Spleen (tissue), 11 donors: ENCODE results near the gene SPR. TPM values are rescaled to one million over a fixed set of nuclear protein-coding genes. Genes with fewer than 3 reads are reported as not detected.

Experiments
- DNase-seq: peaks from one replicate; pipeline ENCODE4 v3.0.0-alpha.2; 2020
- H3K27ac ChIP-seq, 8 donors: fragments of 200-600 bp; sonication (generic) in 7 of 8; 1 replicate in 4 of 8; 2 replicates in 4 of 8; pipeline versions ENCODE4 v1.5.0 to v1.8.0; 2016 to 2021; ENCODE audit warnings: inconsistent platforms in 4 of 8, mild to moderate bottlenecking in 4 of 8, moderate library complexity in 1 of 8
- H3K27me3 ChIP-seq, 7 donors: fragments of 200-600 bp; sonication (generic) in 6 of 7; replicated peaks in 1 of 7; 1 replicate in 4 of 7; 2 replicates in 3 of 7; pipeline versions ENCODE4 v1.5.0 to v1.8.0; 2016 to 2021; ENCODE audit warnings: inconsistent platforms in 3 of 7, mild to moderate bottlenecking in 1 of 7
- H3K36me3 ChIP-seq, 6 donors: fragments of 200-600 bp; sonication (generic) in 5 of 6; 1 replicate in 4 of 6; 2 replicates in 2 of 6; pipeline versions ENCODE4 v1.5.0 to v1.8.0; 2016 to 2021; ENCODE audit warnings: inconsistent platforms in 2 of 6
- H3K4me1 ChIP-seq, 6 donors: fragments of 200-600 bp; sonication (generic) in 5 of 6; 1 replicate in 3 of 6; 2 replicates in 3 of 6; pipeline versions ENCODE4 v1.5.0 to v1.8.0; 2016 to 2021; ENCODE audit warnings: inconsistent platforms in 3 of 6
- H3K4me3 ChIP-seq, 8 donors: fragments of 200-600 bp; sonication (generic) in 7 of 8; 1 replicate in 4 of 8; 2 replicates in 4 of 8; pipeline versions ENCODE4 v1.5.0 to v1.8.0; 2016 to 2021; ENCODE audit warnings: inconsistent platforms in 4 of 8, mild to moderate bottlenecking in 4 of 8, moderate library complexity in 2 of 8
- H3K9me3 ChIP-seq, 8 donors: fragments of 200-600 bp; sonication (generic) in 7 of 8; 1 replicate in 4 of 8; 2 replicates in 4 of 8; pipeline versions ENCODE4 v1.5.0 to v1.8.0; 2016 to 2021; ENCODE audit warnings: inconsistent platforms in 4 of 8
- POLR2A ChIP-seq, 3 donors: fragments of 450-650 bp; IDR thresholded peaks; one replicate each; pipeline ENCODE4 v1.5.1; 2017; ENCODE audit warnings: antibody characterized with exemption in 3 of 3, mild to moderate bottlenecking in 1 of 3
- POLR2AphosphoS5 ChIP-seq, 3 donors: sonication (generic); formaldehyde crosslinking; IDR thresholded peaks; one replicate each; pipeline ENCODE4 v1.5.1; 2017; ENCODE audit warnings: antibody characterized with exemption in 3 of 3
- WGBS, 5 donors: extraction: QIAGEN DNeasy Blood & Tissue Kit in 3 of 5; methylation state at CpG; one replicate each; pipeline versions ENCODE4 v1.1.5 to v1.1.7; 2013 to 2018; 5-methylcytosine and 5-hydroxymethylcytosine counted together
- intact Hi-C: fragments of 100-400 bp; cut with DNase I; formaldehyde crosslinking; loops from one replicate; pipeline ENCODE4 v1.15.0; 2023; ENCODE audit warnings: low total_unique reads
- polyA plus RNA-seq, 3 donors: library from polyadenylated mRNA; stranded (reverse); fragments of 200-250 nt; gene quantifications; one replicate each; pipeline ENCODE4 v1.2.1, GENCODE V29; 2013
- total RNA-seq, 7 donors: library from RNA; depleted of rRNA in 3 of 7; stranded (reverse); fragments of >200 nt in 3 of 7; fragmentation: NEBNext Ultra II Directional in 4 of 7; extraction: Animal tissue kit (Norgen Biotek cat#: 25700) in 4 of 7; gene quantifications; one replicate each; pipeline versions ENCODE4 v1.1.0 to v1.2.1, GENCODE V29; 2016 to 2021
- TF ChIP-seq, protein P1 (sequence below), 11 experiments: fragments of 200-600 bp in 7 of 11; fragments of 450-650 bp in 4 of 11; sonication (generic) in 4 of 11; IDR thresholded peaks in 8 of 11; conservative IDR thresholded peaks in 3 of 11; 1 replicate in 7 of 11; 2 replicates in 4 of 11; pipeline versions ENCODE4 v1.4.0 to v1.8.0; 2016 to 2021; ENCODE audit warnings: antibody characterized with exemption in 11 of 11, inconsistent platforms in 4 of 11, mild to moderate bottlenecking in 1 of 11
- donor health status: healthy with polysubstance abuse.
- donor health status: DM: no; HTN: no; CAD: no; lungs with moderate emphysema.
- donor health status: DM: no; HTN: no; CAD: no.
- donor health status: Bipolar disorder and iron deficiency.
- donor health status: healthy.
- donor health status: DM: no; HTN: no; CAD: no.
- donor health status: DM: yes; HTN: yes; CAD: no.

The SPR gene
- total and polyA plus RNA-seq, 10 donors, result 3.9 to 22.6 (median 9.8) TPM

DNA sequence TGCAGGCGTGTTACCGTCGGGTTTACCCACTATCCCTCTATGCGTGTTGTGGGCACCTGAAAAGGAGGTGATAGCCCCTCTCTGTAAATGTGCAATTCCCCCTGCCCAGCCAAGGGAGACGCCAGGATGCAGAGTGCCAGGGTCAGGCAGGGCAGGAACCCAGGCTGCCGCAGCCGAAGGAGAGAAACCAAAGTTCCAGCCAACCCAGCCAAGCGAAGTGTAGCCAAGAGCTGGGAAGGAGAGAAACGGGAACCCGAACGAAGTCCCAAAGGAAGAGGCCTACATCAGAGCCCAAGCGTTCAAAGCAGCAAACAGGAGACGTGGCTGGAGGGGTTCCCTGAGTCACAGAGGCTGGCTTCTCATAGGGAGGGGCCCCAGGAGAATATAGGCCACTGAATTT, 24.2 kb upstream of the SPR start:
- Histone ChIP-seq H3K4me3 (peak overlapping the region in 1 of 8 donors; percentile 58), H3K4me1 (peaks cover 5 to 13% (median 9%) of the 10 kb centered on the region in 6 donors), H3K27ac (no peak overlapping the region), H3K9me3 (no peaks in the 10 kb centered on the region), H3K27me3 (peaks cover 0 to 51% (median 18%) of the 10 kb centered on the region in 7 donors), H3K36me3 (no peaks in the 10 kb centered on the region)
- WGBS, 5 donors, result 43 to 52% (median 49%) methylated on average over 13 of the region's 13 CpGs
- DNase-seq, result no peak
- intact Hi-C loops, result no loop called here
- TF ChIP-seq POLR2AphosphoS5 (IDR thresholded peaks at IDR 0.05), result no peak
- TF ChIP-seq POLR2A (IDR thresholded peaks at IDR 0.05), result no peak
- TF ChIP-seq, protein P1, sequence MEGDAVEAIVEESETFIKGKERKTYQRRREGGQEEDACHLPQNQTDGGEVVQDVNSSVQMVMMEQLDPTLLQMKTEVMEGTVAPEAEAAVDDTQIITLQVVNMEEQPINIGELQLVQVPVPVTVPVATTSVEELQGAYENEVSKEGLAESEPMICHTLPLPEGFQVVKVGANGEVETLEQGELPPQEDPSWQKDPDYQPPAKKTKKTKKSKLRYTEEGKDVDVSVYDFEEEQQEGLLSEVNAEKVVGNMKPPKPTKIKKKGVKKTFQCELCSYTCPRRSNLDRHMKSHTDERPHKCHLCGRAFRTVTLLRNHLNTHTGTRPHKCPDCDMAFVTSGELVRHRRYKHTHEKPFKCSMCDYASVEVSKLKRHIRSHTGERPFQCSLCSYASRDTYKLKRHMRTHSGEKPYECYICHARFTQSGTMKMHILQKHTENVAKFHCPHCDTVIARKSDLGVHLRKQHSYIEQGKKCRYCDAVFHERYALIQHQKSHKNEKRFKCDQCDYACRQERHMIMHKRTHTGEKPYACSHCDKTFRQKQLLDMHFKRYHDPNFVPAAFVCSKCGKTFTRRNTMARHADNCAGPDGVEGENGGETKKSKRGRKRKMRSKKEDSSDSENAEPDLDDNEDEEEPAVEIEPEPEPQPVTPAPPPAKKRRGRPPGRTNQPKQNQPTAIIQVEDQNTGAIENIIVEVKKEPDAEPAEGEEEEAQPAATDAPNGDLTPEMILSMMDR (IDR thresholded peaks at IDR 0.05 in 8 of 11, conservative IDR thresholded peaks at IDR 0.05 in 3 of 11), result no peak

DNA sequence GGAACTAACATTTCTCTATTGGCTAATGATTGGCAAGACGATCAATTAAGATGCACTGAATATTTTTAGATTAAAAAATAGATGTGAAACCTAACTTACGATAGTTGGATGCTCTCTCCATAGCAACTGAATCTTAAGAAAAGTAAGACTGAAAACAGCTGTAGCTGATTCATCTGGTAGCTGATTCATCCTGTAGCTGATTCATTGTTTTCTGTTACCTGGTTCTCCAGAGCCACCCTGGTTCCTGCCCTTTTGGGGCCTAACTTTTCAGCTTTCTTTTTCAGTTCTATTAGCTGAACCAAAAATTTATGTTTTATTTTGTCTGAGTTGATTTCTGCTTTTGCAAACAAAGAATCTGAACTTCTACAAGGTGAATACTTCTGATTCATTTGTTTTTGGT, 22.7 kb upstream of the SPR start:
- TF ChIP-seq, protein P1 (IDR thresholded peaks at IDR 0.05 in 8 of 11, conservative IDR thresholded peaks at IDR 0.05 in 3 of 11), result no peak
- TF ChIP-seq POLR2AphosphoS5 (IDR thresholded peaks at IDR 0.05), result no peak
- TF ChIP-seq POLR2A (IDR thresholded peaks at IDR 0.05), result no peak
- WGBS, 5 donors, result 24 to 58% (median 47%) methylated on average over 2 of the region's 2 CpGs
- no peak for DNase-seq
- Histone ChIP-seq H3K4me1 (peaks cover 5 to 13% (median 9%) of the 10 kb centered on the region in 6 donors), H3K27ac (no peak overlapping the region), H3K4me3 (no peak overlapping the region), H3K9me3 (no peaks in the 10 kb centered on the region), H3K27me3 (peaks cover 0 to 65% (median 24%) of the 10 kb centered on the region in 7 donors), H3K36me3 (no peaks in the 10 kb centered on the region)
- intact Hi-C loops, result no loop called here

DNA sequence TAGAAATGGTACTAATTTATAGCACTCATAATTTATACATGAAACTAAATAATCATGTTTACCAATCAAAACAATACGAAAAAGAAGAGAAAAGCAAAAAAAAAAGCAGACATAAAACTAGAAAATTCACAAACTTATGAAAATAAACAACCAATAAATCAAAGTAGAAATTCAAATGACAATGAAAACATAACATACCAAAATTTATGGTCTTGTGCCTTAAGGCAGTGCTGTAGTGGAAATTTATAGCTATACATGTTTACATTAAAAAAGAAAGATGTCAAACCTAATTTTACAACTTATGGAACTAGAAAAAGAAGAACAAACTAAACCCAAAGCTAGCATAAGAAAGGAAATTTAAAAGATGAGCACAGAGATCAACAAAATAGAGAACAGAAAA, 16.1 kb upstream of the SPR start:
- 42 to 72% (median 51%) methylated on average over 1 of the region's 1 CpG for WGBS, 5 donors
- Histone ChIP-seq H3K36me3 (no peaks in the 10 kb centered on the region), H3K27me3 (peaks cover 0 to 36% (median 5%) of the 10 kb centered on the region in 7 donors), H3K4me1 (no peaks in the 10 kb centered on the region), H3K4me3 (no peak overlapping the region), H3K9me3 (peaks cover 0 to 11% (median 2%) of the 10 kb centered on the region in 8 donors), H3K27ac (no peak overlapping the region)
- TF ChIP-seq, protein P1 (IDR thresholded peaks at IDR 0.05 in 8 of 11, conservative IDR thresholded peaks at IDR 0.05 in 3 of 11), result no peak
- TF ChIP-seq POLR2AphosphoS5 (IDR thresholded peaks at IDR 0.05) (no peak), POLR2A (IDR thresholded peaks at IDR 0.05) (no peak)
- intact Hi-C loops, result no loop called here
- DNase-seq, result no peak

DNA sequence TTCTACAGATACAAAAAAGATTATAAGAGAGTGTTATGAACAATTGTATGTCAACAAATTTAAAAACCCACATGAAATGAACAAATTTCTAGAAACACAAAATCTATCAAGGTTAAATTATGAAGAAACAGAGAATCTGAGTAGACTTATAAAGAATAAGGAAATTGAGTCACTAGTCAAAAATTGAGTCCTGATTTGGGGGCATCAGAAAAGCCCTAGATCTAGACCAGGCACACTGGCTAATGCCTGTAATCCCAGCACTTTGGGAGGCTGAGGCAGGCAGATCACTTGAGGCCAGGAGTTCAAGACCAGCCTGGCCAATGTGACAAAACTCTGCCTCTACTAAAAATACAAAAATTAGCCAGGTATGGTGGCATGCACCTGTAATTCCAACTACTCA, 15.3 kb upstream of the SPR start:
- no peak overlapping the region for H3K4me3 ChIP-seq
- no peak for DNase-seq
- TF ChIP-seq, protein P1 (IDR thresholded peaks at IDR 0.05 in 8 of 11, conservative IDR thresholded peaks at IDR 0.05 in 3 of 11), result no peak
- TF ChIP-seq POLR2AphosphoS5 (IDR thresholded peaks at IDR 0.05) (no peak), POLR2A (IDR thresholded peaks at IDR 0.05) (no peak)
- H3K4me1 ChIP-seq, result no peaks in the 10 kb centered on the region
- H3K9me3 ChIP-seq, result peaks cover 0 to 11% (median 2%) of the 10 kb centered on the region in 8 donors
- no peaks in the 10 kb centered on the region for H3K36me3 ChIP-seq
- intact Hi-C loops, result no loop called here
- H3K27me3 ChIP-seq, result peaks cover 0 to 36% (median 5%) of the 10 kb centered on the region in 7 donors
- no peak overlapping the region for H3K27ac ChIP-seq
